Stimulated activated CD4-positive, alpha-beta T cell treated with anti-CD3 and anti-CD28 coated beads, Interleukin-12 subunit alpha, Interleukin-12 subunit beta, amount 100 ng/mL, for 4 hours (primary cell): ENCODE data around the gene OR2G6.
"Not testable (repeated sequence)": the region's sequence is repeated elsewhere in the genome, so short reads cannot be mapped to it uniquely, and the experiment has no call there.

Source experiments
- DNase-seq: peaks from one replicate; pipeline ENCODE4 v3.0.0-alpha.2; 2020

Gene OR2G6

DNA sequence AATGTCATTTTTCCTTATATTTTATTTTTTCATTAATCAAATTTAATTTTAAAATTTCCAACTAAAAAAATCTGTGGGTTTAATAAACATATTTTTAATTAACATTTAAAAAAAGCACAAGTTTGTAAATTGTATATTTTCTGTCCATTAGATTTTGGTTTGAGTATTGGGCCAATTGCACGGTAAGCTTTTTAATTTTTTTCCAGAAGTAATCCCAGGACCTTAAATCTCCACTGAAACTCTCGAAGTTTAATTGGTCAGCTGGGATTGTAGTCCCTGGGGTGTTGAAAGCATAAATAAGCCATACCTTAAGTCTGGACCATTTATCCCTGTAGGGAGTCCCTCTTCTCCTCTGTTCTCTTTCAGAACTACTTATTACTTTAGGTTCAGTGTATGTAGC, at the start of gene OR2G6:
Gene OR2G6, plus strand, starts transcription at position 301 of the 400 bp plus-strand sequence. CDS start 13,574 bp downstream, outside the sequence.
- not testable (repeated sequence) for DNase-seq

- not testable (repeated sequence) for DNase-seq
These were observed 48.8 kb upstream of the OR2G6 start for GRCh38 chr1:248459117-248459516.

DNA sequence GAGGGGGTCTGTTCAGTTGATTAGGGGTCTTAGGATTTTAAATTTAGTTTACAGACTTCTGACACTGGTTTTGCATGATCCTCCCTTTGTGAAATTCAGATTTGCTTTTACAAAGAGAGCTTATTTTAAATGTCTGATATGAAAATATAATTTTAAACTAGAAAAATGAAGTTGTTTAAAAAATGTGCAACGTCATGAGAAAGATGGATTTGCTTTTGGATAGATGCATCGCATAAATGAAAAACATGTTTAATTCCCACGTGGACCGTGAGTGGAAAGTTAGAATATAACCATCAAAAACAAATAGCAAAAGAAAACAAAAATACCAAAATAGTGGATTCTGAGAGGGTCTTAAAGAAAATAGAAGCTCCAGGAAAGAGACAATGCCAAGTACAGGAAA, 36.7 kb upstream of the OR2G6 start:
- DNase-seq, result no peak

DNA sequence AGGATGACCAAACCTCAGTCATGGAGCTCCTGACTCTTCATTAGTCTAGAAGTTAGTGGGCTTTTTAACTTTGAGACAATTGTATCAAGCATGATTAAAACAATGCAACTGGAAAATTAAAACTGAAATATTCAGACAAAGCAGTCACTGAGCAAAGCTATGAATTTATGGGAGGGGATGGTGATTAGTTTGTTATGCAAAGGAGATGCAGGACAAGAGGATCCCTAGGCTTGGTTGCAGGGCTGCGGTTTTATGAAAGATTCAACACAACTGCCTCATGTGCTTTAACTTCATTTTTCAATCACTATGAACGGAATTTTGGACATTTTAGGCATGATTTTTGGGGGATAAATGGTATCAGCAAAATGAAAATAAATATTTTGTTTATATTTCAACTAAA, 35.8 kb upstream of the OR2G6 start:
- DNase-seq, result not testable (repeated sequence)

GRCh38 chr1:248473051-248473450, 34.8 kb upstream of the OR2G6 start, which contains the start of gene OR2T3:
OR2T3 (plus strand) TSS chr1:248473351; CDS start chr1:248473351, 0 bp downstream.
- not testable (repeated sequence) for DNase-seq

DNA sequence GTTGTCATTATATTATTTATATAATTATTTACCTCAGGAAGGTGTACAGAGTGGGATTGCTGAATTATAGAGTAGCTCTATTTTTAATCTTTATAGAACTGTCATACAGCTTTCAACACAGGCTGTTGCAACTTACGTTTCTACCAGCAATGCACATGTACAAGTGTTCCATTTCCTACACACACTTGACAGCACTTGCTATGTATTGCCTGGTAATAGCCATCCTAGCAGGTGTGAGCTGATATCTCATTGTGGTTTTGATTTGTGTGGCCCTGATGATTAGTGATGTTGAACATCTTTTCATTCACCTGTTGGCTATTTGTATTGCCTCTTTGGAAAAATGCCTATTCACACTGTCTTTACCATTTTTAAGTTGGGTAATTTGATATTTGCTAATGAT, 32.2 kb upstream of the OR2G6 start:
- not testable (repeated sequence) for DNase-seq

DNA sequence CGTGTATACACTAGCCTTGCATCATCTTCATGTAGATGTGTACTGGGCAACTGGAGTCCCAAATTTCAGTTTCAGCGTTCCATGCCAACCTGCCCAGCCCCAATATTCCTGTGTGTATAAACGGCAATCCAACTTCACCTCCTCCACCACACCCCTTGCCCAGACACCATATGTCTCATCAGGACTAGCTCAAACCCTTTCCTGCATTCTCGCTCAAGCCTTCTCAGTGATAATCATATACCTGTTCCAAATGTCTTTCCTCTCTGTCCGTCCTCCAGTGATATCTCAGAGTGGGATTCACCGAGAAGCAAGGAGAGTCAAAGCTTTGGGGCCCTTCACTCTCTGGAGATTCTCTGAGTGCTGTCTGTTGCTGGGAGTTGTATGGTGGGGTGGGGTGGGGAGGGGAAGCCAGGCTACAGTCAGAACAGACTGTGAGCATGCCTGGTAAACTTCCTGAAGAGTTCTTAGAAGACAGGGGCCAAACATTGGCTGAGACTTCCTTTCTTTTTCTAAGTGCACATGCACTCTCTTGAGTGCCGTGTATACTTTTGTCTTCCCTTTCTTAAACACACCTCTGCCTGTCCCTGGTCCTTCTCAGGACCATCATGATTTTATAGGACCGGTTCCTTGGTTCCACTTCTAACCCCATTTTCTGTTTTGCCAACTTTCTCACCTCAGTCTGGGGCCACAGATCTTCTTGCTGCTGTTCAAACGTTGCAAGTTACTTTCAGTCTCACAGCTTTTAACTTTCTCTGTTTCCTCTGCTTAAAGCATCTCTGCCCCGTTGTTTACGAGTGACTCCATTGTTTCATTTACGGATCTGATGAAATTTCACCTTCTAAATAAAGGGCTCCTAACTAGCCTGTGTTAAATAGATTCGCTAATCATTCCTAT, 25.9 kb upstream of the OR2G6 start:
- DNase-seq, result not testable (repeated sequence)

DNA sequence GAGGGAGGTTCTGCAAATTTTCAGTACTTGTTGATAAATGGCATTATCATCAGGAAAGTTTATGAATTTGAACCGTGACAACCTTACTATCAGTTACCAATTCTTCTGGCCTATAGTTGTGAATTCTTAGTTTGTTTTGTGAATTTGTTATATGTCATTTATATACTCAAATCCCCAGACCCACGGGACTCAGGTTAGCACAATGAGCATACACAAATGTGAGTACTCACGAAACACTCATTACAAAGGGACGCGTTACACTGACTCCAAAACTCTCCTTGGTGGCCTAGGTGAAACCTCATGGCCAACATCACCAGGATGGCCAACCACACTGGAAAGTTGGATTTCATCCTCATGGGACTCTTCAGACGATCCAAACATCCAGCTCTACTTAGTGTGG, 19.6 kb upstream of the OR2G6 start, which contains the start of gene OR2T5:
Gene OR2T5, plus strand, starts transcription at position 301 of the 400 bp plus-strand sequence. Its CDS starts 0 bp downstream, at position 301.
- not testable (repeated sequence) for DNase-seq

DNA sequence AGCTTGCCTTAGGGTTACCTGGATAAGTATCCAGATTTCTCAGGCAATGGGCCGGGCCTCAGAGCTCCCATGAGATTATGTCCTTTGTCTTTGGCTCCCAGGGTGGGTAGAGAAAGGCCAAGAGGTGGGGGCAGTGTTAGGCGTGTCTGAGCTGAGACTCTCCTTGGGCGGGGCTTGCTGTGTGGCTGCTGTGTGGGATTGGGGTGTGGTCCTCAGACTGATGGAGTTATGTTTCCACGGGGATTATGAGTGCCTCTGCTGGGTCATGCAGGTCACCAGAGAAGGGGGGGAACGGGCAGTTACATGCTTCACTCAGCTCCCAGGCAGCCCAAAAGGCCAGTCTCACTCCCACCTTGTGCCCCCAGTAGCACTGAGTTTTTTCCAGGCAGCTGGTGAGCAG, 11.2 kb upstream of the OR2G6 start:
- DNase-seq, result not testable (repeated sequence)

DNA sequence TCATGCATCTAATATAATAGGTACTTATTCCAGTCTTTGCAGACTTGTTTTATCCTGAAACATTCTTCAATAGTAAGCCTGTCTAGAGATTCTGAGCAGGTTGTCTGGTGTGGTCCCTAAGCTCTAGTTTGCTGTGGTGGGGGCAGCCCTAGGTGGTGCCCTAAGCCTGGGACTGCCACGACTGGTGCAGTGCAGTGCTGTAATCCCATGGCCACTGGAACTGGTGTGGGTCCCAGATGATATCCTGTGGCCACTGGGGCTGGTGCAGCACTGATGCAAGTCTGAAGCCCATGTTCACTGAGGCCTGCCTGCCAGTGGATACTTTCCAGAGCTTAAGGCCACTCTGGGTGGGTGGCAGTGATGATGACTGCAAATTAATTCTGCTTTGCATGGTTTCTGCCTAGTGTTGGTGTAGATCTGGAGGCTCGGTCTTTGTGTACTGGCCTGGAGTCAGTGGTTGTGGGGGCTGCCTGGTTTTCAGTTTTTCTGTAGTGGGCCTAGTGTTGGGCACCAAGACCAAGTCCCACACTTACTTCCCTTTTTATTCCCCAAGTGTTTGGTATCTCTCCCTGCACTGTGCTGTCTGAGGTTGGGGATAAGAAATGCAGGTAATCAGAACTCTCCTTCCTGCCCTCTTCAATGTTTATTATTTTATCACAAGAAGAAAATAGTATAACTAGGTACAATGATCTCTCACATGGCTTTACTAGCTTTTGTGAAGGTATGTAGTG, 7.4 kb upstream of the OR2G6 start:
- DNase-seq, result not testable (repeated sequence)

DNA sequence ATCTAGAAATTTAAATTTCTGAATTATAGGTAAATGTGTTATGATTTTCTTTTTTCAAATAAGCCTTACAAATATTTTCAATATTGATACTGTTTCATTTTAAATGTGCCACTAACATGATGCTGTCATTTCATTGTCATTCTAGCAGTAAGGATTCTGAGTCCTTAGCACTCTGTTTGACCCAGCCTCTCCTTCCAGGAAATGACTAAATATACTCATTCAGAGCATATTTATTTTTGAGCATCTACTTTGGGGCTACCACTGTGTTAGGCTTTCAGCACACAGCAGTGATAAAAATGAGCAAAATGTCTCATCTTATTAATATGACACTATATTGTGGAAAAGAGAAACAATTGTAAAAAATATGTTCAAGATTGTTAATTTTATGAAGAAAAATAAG, 2.3 kb downstream of the OR2G6 start:
- DNase-seq, result not testable (repeated sequence)

GRCh38 chr1:248521856-248522255, 14.0 kb downstream of the OR2G6 start:
- no peak for DNase-seq

DNA sequence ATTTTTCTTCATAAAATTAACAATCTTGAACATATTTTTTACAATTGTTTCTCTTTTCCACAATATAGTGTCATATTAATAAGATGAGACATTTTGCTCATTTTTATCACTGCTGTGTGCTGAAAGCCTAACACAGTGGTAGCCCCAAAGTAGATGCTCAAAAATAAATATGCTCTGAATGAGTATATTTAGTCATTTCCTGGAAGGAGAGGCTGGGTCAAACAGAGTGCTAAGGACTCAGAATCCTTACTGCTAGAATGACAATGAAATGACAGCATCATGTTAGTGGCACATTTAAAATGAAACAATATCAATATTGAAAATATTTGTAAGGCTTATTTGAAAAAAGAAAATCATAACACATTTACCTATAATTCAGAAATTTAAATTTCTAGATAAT, 29.6 kb downstream of the OR2G6 start:
- DNase-seq, result not testable (repeated sequence)

- not testable (repeated sequence) for DNase-seq
These were observed 39.5 kb downstream of the OR2G6 start for GRCh38 chr1:248547383-248547782.

DNA sequence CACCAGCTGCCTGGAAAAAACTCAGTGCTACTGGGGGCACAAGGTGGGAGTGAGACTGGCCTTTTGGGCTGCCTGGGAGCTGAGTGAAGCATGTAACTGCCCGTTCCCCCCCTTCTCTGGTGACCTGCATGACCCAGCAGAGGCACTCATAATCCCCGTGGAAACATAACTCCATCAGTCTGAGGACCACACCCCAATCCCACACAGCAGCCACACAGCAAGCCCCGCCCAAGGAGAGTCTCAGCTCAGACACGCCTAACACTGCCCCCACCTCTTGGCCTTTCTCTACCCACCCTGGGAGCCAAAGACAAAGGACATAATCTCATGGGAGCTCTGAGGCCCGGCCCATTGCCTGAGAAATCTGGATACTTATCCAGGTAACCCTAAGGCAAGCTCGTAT, 43.2 kb downstream of the OR2G6 start:
- not testable (repeated sequence) for DNase-seq

DNA sequence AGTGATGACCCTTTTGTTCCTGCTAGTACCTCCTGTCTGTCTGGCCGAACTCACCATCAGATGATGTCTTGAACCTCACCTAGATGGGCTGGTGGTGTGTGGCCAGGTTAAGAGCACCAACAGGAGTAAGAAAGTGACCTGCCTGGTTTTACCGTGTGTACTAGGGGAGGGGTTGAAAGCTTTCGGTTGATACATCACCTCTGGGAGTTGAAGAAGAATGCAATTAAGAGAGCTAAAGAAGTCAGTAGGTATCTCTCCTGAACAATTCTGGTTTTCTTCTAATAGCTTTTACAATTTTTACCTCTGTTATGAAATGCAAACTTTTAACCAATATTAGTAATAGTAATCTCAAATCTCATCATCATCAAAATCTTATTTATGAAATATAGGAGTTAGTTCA, 54.8 kb downstream of the OR2G6 start, which contains the start of gene OR2T29:
Gene OR2T29, minus strand, starts transcription at position 101 of the 400 bp plus-strand sequence. CDS start 3,281 bp downstream, outside the sequence.
- not testable (repeated sequence) for DNase-seq

DNA sequence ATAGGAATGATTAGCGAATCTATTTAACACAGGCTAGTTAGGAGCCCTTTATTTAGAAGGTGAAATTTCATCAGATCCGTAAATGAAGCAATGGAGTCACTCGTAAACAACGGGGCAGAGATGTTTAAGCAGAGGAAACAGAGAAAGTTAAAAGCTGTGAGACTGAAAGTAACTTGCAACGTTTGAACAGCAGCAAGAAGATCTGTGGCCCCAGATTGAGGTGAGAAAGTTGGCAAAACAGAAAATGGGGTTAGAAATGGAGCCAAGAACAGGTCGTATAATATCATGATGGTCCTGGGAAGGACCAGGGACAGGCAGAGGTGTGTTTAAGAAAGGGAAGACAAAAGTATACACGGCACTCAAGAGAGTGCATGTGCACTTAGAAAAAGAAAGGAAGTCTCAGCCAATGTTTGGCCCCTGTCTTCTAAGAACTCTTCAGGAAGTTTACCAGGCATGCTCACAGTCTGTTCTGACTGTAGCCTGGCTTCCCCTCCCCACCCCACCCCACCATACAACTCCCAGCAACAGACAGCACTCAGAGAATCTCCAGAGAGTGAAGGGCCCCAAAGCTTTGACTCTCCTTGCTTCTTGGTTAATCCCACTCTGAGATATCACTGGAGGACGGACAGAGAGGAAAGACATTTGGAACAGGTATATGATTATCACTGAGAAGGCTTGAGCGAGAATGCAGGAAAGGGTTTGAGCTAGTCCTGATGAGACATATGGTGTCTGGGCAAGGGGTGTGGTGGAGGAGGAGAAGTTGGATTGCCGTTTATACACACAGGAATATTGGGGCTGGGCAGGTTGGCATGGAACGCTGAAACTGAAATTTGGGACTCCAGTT, 57.9 kb downstream of the OR2G6 start:
- not testable (repeated sequence) for DNase-seq

DNA sequence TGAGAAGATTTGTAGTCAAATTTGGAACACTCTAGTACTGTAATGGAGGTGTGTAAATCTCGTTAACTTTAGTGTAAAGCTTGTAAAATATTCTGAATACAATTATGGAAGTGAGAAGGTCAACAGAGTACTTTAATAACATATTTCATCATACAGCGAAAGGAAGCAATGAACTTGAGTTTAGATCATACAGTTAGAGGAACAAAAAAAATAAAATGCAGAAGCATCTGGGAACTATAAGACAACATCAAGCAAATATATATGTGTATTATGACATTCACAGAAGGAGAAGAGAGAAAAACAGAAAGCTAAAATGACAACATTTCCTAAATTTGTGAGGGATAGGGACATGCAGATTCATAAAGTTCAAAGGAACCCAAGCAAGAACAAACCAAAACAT, 61.2 kb downstream of the OR2G6 start:
- DNase-seq, result not testable (repeated sequence)

GRCh38 chr1:248570811-248571210, 62.9 kb downstream of the OR2G6 start:
- not testable (repeated sequence) for DNase-seq

GRCh38 chr1:248572049-248572448, 64.2 kb downstream of the OR2G6 start:
- not testable (repeated sequence) for DNase-seq

GRCh38 chr1:248573856-248574255, 66.0 kb downstream of the OR2G6 start:
- DNase-seq, result not testable (repeated sequence)

DNA sequence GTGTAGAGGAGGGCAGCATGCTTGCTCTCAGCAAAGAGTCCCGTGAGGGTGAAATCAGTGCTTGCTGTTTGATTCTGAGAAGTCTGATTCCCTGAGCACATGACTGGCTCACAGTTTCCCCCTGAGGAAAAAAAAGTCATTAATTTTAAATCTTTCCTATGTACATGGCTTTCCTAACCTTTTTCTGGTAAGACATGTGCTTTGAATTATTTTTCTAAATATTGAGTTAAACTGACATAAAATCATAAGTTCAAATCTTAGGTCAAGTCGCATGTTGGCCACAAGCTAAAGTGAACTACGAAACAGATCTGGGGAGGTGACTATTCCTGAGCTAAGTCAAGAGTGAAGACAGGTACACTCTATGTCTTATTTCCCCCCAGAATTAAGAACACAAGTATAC, 66.8 kb downstream of the OR2G6 start, which contains the start of gene OR2T34:
Gene OR2T34, minus strand, starts transcription at position 101 of the 400 bp plus-strand sequence. Its CDS starts 0 bp downstream, at position 101.
- DNase-seq, result not testable (repeated sequence)
